Measurements from ENCODE around the gene SSTR3.

GRCh38 chr22:37202716-37203115 lies 9.6 kb downstream of the SSTR3 start:
- TF ChIP-seq JUNB (CRISPR knock-in tag; IDR thresholded peaks at IDR 0.05; ENCODE audit: borderline replicate concordance) (no peak), AGO1 (IDR thresholded peaks at IDR 0.05; ENCODE audit: low read depth, low read length, poor library complexity, severe bottlenecking) (no peak), NR3C1 (CRISPR knock-in tag; IDR thresholded peaks at IDR 0.05) (no peak), CTCF (CRISPR knock-in tag; IDR thresholded peaks at IDR 0.05) (no peak), NRL (CRISPR knock-in tag; IDR thresholded peaks at IDR 0.05; ENCODE audit: borderline replicate concordance) (no peak), MAZ (IDR thresholded peaks at IDR 0.05; ENCODE audit: borderline replicate concordance, low read depth, low read length) (no peak), MAZ (CRISPR knock-in tag; IDR thresholded peaks at IDR 0.05; ENCODE audit: low read depth) (no peak), ZNF430 (CRISPR knock-in tag; IDR thresholded peaks at IDR 0.05) (no peak)
